HG02588 (cell line): ENCODE data around the gene NOL9.

Experiments
- ATAC-seq: cut with Tn5 transposase; IDR thresholded peaks from one replicate; pipeline ENCODE4 v1.9.1; 2021; ENCODE audit warnings: mild to moderate bottlenecking, moderate library complexity; ENCODE audit not compliant: unreplicated experiment

NOL9 gene

GRCh38 chr1:6591222-6591621 is 36.9 kb upstream of the NOL9 start:
- ATAC-seq: no peak

DNA sequence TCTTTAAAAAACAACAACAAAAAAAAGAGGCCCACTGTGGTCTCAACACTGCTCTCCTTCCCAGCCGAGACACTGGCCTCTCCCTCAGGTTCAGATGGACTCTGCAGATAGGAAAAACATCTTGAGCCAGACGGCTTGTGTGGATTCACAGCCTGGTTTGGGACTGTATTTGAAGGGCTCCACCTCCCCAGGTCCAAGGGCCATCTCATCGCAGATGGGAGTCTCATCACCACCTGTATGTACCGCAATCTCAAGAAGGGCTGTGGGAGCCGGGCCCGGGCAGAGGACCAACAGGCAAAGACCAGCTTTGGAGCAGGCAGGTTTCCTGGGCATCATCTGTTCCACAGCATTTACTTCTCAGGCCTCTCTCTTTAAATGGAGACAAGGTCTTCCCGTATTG is 35.7 kb upstream of the NOL9 start:
- no peak for ATAC-seq

GRCh38 chr1:6588893-6589520 is 34.7 kb upstream of the NOL9 start:
- ATAC-seq: no peak

DNA sequence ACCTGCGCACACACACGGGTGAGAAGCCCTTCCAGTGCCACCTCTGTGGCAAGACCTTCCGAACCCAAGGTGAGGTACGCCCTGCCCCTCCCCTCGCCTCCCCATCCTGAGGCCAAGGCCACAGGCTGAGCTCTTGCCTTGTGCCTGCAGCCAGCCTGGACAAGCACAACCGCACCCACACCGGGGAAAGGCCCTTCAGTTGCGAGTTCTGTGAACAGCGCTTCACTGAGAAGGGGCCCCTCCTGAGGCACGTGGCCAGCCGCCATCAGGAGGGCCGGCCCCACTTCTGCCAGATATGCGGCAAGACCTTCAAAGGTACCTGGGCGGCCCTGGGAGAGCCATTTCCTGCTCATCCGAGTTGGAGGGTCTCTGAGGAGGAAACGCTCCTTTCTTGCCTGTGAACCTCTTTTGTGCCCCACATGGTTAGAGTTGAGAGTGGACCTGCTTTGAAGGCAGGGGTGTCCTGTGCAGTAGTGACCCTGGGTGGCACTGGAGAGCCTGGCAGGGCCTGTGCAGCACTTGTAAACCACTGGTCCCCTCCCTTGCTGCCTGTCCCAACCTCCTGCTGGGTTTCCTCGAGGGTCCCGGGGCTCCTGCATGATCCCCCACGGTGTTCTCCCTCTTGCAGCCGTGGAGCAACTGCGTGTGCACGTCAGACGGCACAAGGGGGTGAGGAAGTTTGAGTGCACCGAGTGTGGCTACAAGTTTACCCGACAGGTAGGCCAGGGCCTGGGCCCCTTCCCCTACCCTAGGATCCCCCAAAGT is 34.0 kb upstream of the NOL9 start:
- no peak for ATAC-seq

DNA sequence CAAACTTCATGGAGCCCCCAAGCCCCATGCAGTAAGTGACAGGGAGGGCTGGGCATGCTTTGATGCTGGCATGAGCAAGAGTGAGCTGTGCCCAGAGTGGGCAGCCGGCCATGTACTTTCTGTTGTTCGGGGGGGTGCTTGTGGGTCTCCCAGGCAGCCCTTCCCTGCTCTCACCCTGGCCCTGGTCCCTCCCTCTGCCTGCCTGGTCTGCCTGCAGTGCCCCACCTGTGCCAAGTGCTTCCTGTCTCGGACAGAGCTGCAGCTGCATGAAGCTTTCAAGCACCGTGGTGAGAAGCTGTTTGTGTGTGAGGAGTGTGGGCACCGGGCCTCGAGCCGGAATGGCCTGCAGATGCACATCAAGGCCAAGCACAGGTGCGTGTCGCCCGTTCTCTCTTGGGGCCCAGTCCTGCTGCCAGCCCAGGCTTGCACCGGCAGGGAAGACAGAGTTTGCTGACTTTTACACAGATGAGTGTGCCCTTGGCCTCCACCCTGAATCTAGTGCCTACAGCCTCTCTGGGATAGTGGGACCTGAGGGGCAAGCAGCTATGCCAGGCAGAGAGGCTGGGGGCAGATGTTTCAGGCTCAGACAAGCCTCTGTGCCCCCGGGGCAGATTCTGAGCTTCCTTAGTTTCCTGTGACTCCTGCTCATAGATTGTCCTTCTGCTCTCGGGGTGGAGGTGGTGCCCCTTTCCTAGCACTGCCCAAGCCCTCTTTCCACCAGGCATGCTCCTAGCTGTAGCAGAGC is 33.1 kb upstream of the NOL9 start:
- ATAC-seq: no peak

DNA sequence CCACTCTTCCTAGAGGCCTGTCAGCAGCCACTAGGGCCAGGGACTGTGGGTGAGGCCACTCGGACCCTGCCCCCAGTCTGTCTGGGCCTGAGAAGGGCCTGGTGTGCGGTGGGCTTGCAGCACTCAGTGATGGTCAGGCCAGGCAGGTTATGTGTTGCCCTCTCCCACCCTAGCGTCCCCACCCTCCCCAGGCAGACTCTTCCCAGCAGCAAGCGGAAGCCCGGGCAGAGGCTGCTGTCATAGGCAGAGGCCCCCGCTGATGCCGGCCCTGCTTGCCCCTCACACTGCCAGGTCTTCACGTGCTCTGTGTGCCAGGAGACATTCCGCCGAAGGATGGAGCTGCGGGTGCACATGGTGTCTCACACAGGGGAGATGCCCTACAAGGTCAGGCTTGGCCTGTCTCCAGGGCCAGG is 32.1 kb upstream of the NOL9 start:
- ATAC-seq: no peak

DNA sequence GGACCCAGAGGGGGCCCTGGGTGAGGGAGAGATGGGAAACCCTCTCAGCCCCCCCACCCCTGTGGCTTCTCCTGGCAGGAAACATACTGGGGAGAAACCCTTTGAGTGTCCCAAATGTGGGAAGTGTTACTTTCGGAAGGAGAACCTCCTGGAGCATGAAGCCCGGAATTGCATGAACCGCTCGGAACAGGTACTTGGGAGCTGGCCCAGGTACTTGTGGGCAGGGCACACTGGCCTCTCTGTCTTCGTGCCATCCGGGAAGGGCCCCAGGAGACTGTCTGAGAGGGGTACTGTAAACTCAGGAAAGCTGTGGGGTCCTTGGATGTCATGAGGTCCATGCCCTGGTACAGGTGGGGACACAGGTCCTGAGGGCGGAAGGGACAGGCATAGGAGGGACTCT is 31.5 kb upstream of the NOL9 start:
- no peak for ATAC-seq

DNA sequence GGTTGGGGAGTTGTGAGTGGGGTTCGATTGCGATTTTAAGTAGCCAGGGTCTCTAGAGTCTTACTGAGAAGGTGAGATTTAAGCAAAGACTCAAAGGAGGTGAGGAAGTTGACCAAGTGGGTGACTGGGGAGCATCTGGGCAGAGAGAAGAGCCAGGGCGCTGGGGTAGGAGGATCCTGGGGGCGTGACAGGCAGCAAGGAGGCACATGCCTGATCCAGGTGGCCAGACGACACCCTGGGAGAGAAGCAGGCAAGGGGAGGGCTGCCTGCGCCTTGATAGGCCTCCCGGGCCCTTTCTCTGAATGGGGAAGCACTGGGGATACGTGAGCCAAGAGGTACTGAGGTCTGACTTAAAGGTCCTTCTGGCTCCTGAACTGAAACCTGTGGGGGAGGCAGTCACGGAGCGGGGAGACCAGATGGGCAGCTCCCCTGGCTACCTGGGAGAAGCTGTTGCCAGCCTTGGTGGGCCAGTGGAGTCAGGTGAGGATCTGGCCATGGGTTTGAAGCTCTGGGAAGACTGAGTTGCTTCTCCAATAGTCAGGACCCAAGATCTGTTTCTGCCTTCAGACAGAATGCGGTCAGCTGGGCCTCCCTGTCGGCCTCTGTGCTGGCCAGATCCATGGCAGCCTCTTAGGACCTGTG is 30.9 kb upstream of the NOL9 start:
- ATAC-seq: no peak

- ATAC-seq: no peak
Observed at GRCh38 chr1:6584126-6585080, 30.1 kb upstream of the NOL9 start.

DNA sequence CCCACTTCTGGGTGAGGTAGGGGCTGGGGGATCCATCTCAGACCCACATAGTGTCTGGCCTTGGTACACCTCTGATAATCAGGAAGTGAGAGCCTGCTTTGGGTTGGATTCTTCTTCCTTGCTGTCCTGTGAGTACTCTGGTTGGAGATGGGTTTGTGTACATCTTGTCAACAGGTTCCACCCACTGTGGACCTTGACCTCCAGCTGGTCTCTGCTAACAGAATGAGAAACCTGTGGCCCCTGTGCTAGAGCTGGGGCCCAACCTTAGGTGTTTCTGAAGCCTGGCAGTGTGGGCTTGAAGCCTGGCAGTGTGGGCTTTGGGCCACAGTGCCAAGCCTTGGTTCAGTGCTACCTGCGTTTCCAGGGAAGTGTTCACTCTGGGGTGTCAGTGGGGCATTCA is 28.1 kb upstream of the NOL9 start:
- ATAC-seq: no peak

- no peak for ATAC-seq
Observed at GRCh38 chr1:6581561-6582305, 27.4 kb upstream of the NOL9 start.

DNA sequence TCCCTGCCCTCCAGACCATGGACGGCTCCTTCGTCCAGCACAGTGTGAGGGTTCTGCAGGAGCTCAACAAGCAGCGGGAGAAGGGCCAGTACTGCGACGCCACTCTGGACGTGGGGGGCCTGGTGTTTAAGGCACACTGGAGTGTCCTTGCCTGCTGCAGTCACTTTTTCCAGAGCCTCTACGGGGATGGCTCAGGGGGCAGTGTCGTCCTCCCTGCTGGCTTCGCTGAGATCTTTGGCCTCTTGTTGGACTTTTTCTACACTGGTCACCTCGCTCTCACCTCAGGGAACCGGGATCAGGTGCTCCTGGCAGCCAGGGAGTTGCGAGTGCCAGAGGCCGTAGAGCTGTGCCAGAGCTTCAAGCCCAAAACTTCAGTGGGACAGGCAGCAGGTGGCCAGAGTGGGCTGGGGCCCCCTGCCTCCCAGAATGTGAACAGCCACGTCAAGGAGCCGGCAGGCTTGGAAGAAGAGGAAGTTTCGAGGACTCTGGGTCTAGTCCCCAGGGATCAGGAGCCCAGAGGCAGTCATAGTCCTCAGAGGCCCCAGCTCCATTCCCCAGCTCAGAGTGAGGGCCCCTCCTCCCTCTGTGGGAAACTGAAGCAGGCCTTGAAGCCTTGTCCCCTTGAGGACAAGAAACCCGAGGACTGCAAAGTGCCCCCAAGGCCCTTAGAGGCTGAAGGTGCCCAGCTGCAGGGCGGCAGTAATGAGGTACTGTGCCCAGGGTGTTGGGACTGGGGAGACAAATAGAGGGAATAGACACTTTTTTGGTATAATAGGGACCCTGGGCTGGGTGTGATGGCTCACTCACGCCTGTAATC is 26.5 kb upstream of the NOL9 start:
- ATAC-seq: no peak

GRCh38 chr1:6580119-6580592 is 25.8 kb upstream of the NOL9 start:
- no peak for ATAC-seq

DNA sequence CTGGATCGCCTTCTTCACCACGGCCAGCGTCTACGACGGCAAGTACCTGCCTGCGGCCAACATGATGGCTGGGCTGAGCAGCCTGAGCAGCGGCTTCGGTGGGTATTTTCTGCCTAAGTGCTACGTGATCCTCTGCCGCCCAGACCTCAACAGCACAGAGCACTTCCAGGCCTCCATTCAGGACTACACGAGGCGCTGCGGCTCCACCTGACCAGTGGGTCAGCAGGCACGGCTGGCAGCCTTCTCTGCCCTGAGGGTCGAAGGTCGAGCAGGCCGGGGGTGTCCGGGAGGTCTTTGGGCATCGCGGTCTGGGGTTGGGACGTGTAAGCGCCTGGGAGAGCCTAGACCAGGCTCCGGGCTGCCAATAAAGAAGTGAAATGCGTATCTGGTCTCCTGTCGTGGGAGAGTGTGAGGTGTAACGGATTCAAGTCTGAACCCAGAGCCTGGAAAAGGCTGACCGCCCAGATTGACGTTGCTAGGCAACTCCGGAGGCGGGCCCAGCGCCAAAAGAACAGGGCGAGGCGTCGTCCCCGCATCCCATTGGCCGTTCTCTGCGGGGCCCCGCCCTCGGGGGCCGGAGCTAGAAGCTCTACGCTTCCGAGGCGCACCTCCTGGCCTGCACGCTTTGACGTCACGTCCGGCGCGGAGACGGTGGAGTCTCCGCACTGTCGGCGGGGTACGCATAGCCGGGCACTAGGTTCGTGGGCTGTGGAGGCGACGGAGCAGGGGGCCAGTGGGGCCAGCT is 25.2 kb upstream of the NOL9 start, which contains the start of gene ZBTB48:
ZBTB48 (plus strand) TSS at position 621 of the 745 bp plus-strand sequence. CDS start 616 bp downstream, outside the sequence.
- ATAC-seq: peak; percentile 97

GRCh38 chr1:6578624-6579373 is 24.5 kb upstream of the NOL9 start:
- ATAC-seq: no peak

DNA sequence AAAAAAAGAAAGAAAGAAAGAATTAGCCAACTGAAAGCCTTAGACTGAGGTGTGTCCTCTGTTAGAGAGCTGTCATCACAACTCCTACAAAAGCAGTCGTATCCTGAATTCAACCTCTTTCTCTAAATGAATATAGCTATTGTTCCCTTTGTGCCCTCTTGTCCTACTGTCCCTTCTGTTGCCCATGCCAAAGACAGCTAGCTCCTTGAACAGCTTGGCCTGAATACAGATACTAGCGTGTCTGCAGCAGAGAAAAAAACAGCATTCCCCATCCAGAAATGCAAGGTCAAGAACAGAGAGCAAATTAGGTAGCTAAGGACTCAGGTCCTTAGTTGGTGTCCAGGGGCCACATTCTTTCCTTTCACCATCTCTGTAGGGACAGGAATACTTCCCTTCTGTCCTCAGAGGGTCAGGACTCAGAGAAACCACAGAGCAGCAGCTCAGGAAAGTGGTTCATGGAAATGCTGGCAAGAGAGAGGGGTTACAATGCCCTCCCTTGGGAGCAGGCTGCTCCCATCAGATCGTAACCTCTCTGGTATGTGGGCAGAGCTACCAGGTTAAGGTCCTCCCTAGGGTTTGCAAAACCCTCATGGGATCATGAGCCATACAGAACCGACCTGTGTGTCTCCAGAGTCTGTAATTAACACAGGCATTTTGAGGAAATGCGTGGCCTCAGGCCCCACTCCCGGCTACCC is 23.7 kb upstream of the NOL9 start:
- ATAC-seq: no peak

DNA sequence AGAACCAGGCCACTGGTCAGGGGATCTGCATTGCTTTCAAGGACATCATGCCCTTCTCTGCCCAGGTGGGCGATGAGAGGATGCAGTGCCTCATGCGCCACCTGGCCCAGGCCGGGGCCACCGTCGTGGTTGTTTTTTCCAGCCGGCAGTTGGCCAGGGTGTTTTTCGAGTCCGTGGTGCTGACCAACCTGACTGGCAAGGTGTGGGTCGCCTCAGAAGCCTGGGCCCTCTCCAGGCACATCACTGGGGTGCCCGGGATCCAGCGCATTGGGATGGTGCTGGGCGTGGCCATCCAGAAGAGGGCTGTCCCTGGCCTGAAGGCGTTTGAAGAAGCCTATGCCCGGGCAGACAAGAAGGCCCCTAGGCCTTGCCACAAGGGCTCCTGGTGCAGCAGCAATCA is 20.5 kb upstream of the NOL9 start:
- no peak for ATAC-seq
